ENCODE measurements around the gene GOLPH3L. TPM values are rescaled to one million over a fixed set of nuclear protein-coding genes. Genes with fewer than 3 reads are reported as not detected.

Gene GOLPH3L
- total RNA-seq, 1 experiment from 2014 or later: 19.6 TPM

DNA sequence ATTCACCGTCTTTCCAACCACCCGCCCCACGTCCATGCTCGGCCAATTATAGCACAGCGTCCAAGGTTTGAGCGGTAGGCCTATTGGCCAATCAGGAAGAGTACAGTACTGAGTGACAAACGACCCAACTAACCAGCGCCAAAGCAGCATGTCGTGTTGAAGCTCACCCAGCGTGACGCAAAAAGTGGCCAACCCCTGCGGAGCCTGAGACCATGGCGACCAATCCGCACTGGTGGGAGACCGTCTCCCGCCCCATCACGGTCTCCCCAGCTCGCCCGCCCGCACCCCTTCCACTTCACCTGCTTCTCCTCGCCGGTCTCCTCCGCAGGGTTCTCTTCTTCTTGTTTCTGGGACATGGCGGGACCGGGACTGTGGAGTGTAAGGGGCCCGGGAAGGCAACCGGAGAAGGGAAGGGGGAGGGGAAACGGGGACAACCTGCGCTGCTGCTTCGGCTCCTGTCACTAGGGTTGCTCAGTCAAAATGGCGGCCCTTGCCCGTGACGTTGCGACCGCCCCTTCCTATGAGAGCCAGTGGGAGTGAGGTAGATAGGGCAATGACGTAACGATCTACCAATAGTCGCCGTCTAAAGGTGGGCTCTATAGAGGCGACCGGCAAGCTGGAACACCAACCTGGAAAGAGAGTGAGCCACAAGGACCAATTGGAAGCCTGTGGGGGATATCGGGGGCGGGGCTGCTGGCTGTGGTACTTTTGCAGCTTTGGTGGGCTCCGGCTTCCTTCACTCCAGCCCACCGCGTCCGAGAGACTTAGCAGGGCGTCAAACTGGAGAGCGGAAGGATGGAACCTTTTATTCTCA, 67.6 kb downstream of the GOLPH3L start, which contains the start of gene ENSA:
Gene ENSA (minus strand): TSS at position 498 of the 814 bp plus-strand sequence. CDS start 142 bp downstream, at position 356.
- Histone ChIP-seq H3K4me1 (ENCODE audit: control insufficient read depth, insufficient read depth, low read length) (peaks cover 8% of the 10 kb centered on the region), H3K27ac (ENCODE audit: low read length) (peak within 1 kb of the TSS; percentile 97), H3K27me3 (ENCODE audit: control insufficient read depth, insufficient read depth, low read length) (no peaks in the 10 kb centered on the region), H3K36me3 (ENCODE audit: control insufficient read depth, insufficient read depth, low read length) (peaks cover 31% of the 10 kb centered on the region), H3K9me3 (ENCODE audit: control insufficient read depth, insufficient read depth, low read depth, low read length) (no peaks in the 10 kb centered on the region), H3K4me3 (ENCODE audit: low read depth in 2 of 2, low read length in 2 of 2) (peak within 1 kb of the TSS; percentile 60 to 96)
- intact Hi-C loops (cut with micrococcal nuclease; ENCODE audit: unreplicated experiment): no loop called here
- ChIA-PET CTCF (interaction anchor here (0.5 to 1.0 kb wide), 6 partner anchors 69 to 467 kb away, joined by 3 to 10 read pairs (median 3); no protein-coding TSS in a partner anchor), POLR2A (interaction anchor here (0.5 to 1.5 kb wide), 5 partner anchors 16 to 77 kb away, joined by 4 to 10 read pairs (median 6); partner anchors contain the start of gene MCL1)
- DNase-seq (ENCODE audit: low read depth, low spot score): peak; percentile 98
- no TSS peak for BruUV-seq (replicated peaks)
- in situ Hi-C loops (cut with HindIII; ENCODE audit: low pct_unique_long_range_greater_than_20kb, low sequenced_read_pairs): no loop called here
- peak; percentile 97 for ATAC-seq
- peak; percentile 77 for TF ChIP-seq POLR2AphosphoS5 (IDR thresholded peaks at IDR 0.05; ENCODE audit: low read depth, low read length)
- TF ChIP-seq, protein P1, sequence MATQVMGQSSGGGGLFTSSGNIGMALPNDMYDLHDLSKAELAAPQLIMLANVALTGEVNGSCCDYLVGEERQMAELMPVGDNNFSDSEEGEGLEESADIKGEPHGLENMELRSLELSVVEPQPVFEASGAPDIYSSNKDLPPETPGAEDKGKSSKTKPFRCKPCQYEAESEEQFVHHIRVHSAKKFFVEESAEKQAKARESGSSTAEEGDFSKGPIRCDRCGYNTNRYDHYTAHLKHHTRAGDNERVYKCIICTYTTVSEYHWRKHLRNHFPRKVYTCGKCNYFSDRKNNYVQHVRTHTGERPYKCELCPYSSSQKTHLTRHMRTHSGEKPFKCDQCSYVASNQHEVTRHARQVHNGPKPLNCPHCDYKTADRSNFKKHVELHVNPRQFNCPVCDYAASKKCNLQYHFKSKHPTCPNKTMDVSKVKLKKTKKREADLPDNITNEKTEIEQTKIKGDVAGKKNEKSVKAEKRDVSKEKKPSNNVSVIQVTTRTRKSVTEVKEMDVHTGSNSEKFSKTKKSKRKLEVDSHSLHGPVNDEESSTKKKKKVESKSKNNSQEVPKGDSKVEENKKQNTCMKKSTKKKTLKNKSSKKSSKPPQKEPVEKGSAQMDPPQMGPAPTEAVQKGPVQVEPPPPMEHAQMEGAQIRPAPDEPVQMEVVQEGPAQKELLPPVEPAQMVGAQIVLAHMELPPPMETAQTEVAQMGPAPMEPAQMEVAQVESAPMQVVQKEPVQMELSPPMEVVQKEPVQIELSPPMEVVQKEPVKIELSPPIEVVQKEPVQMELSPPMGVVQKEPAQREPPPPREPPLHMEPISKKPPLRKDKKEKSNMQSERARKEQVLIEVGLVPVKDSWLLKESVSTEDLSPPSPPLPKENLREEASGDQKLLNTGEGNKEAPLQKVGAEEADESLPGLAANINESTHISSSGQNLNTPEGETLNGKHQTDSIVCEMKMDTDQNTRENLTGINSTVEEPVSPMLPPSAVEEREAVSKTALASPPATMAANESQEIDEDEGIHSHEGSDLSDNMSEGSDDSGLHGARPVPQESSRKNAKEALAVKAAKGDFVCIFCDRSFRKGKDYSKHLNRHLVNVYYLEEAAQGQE (IDR thresholded peaks at IDR 0.05; ENCODE audit: insufficient read depth in 1 of 2, low read depth in 2 of 2, low read length in 1 of 2): peak in 1 of 2 experiments; percentile 39; a peak in 2 of 4 replicates
- TF ChIP-seq, protein P2, sequence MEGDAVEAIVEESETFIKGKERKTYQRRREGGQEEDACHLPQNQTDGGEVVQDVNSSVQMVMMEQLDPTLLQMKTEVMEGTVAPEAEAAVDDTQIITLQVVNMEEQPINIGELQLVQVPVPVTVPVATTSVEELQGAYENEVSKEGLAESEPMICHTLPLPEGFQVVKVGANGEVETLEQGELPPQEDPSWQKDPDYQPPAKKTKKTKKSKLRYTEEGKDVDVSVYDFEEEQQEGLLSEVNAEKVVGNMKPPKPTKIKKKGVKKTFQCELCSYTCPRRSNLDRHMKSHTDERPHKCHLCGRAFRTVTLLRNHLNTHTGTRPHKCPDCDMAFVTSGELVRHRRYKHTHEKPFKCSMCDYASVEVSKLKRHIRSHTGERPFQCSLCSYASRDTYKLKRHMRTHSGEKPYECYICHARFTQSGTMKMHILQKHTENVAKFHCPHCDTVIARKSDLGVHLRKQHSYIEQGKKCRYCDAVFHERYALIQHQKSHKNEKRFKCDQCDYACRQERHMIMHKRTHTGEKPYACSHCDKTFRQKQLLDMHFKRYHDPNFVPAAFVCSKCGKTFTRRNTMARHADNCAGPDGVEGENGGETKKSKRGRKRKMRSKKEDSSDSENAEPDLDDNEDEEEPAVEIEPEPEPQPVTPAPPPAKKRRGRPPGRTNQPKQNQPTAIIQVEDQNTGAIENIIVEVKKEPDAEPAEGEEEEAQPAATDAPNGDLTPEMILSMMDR (IDR thresholded peaks at IDR 0.05): no peak

DNA sequence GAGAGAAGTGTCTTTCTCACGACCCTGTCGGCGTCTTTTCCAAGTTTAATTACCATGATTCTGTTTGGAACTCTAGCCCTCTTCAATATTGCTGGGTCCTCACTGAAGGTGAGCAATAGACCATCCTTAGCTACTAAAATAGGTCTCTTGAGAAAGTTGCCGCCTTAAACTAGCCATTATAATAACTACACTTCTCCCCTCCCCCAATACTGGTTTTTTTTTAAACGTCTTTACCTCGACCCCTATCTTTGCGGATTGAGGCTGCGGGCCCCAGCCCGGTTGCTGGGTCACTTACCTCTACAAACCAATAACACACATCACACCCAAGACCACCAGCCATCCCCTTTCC, 68.2 kb downstream of the GOLPH3L start:
- ChIA-PET POLR2A (interaction anchor here (1.3 to 1.5 kb wide), 2 partner anchors 49 to 64 kb away, joined by 6 to 10 read pairs; partner anchors contain the start of gene MCL1), CTCF (interaction anchor here (1.0 kb wide), 1 partner anchor 68 kb away, joined by 3 read pairs; no protein-coding TSS in a partner anchor)
- DNase-seq (ENCODE audit: low read depth, low spot score) (no peak), ATAC-seq (no peak)
- peaks cover 34% of the 10 kb centered on the region for H3K36me3 ChIP-seq (ENCODE audit: control insufficient read depth, insufficient read depth, low read length)
- in situ Hi-C loops (cut with HindIII; ENCODE audit: low pct_unique_long_range_greater_than_20kb, low sequenced_read_pairs) (no loop called here), intact Hi-C loops (cut with micrococcal nuclease; ENCODE audit: unreplicated experiment) (no loop called here)
- TSS peak; percentile 80 for BruUV-seq (replicated peaks)
- no peak for TF ChIP-seq TCF7L2 (IDR thresholded peaks at IDR 0.05; ENCODE audit: low read depth, low read length)
- no peak for TF ChIP-seq POLR2AphosphoS5 (IDR thresholded peaks at IDR 0.05; ENCODE audit: low read depth, low read length)
- no peaks in the 10 kb centered on the region for H3K9me3 ChIP-seq (ENCODE audit: control insufficient read depth, insufficient read depth, low read depth, low read length)
- peak overlapping the region; percentile 60 to 96 for H3K4me3 ChIP-seq (ENCODE audit: low read depth in 2 of 2, low read length in 2 of 2)
- H3K27ac ChIP-seq (ENCODE audit: low read length): peak overlapping the region; percentile 97
- peaks cover 8% of the 10 kb centered on the region for H3K4me1 ChIP-seq (ENCODE audit: control insufficient read depth, insufficient read depth, low read length)
- no peaks in the 10 kb centered on the region for H3K27me3 ChIP-seq (ENCODE audit: control insufficient read depth, insufficient read depth, low read length)

Data from Panc1 (cell line).